ENCODE measurements around the gene IGFBP6.

IGFBP6 gene

DNA sequence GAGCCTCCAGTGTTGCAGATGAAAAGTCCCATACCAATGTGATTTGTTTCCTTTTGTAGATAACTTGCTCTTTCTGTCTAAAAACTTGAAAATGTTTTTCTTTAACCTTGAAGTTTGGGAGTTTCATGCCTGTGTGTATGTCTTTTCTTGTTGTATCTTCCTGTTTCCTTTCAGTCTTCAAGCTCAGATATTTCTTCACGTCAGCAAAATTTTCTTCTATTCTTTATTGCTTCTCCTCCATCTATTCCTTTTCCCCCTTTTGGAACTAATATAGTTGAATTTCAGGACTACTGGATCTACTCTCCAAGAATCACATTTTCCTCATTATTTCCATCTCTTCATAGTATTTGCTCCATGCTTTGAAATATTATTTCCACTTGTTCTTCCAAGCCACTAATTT lies 29.7 kb downstream of the IGFBP6 start:
- TF ChIP-seq, protein P1, sequence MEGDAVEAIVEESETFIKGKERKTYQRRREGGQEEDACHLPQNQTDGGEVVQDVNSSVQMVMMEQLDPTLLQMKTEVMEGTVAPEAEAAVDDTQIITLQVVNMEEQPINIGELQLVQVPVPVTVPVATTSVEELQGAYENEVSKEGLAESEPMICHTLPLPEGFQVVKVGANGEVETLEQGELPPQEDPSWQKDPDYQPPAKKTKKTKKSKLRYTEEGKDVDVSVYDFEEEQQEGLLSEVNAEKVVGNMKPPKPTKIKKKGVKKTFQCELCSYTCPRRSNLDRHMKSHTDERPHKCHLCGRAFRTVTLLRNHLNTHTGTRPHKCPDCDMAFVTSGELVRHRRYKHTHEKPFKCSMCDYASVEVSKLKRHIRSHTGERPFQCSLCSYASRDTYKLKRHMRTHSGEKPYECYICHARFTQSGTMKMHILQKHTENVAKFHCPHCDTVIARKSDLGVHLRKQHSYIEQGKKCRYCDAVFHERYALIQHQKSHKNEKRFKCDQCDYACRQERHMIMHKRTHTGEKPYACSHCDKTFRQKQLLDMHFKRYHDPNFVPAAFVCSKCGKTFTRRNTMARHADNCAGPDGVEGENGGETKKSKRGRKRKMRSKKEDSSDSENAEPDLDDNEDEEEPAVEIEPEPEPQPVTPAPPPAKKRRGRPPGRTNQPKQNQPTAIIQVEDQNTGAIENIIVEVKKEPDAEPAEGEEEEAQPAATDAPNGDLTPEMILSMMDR (conservative IDR thresholded peaks at IDR 0.05), result no peak
- no peak overlapping the region for H3K27ac ChIP-seq

DNA sequence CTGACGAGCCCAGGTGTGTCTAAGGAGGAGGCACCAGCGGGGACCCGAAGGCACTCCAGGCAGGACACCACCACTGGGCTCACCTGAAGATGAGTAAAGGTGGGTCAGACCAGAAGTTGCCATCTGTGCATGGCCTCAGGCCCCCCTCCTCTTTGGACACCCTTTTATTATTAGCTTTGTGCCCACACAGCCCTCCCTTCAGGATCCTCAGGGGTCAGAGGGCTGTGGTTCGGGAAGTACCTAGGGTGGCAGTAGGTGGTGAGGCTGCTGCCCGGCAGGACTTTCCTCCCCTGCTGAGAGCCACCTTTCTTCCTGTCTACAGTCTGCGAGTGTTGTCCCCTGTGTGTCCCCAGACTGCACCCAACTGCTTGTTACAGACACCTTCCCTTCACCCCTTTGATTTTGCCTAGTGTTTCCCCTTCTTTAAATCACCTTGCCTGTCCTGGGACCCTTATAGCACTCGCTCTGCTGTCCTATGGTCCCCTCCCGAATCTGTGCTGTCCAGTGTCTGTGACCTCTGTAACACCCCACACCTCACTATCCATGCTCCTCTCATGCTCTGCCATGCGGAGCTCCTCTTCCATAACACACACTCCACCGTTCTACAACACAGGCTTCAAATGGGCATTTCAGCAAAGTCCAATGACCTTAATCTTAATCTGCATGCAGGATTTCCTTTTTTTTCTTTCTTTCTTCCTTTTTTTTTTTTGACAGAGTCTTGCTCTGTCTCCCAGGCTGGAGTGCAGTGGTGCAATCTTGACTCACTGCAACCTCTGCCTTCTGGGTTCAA lies 31.5 kb downstream of the IGFBP6 start:
- H3K27ac ChIP-seq, result no peak overlapping the region
- TF ChIP-seq, protein P1 (conservative IDR thresholded peaks at IDR 0.05), result no peak

DNA sequence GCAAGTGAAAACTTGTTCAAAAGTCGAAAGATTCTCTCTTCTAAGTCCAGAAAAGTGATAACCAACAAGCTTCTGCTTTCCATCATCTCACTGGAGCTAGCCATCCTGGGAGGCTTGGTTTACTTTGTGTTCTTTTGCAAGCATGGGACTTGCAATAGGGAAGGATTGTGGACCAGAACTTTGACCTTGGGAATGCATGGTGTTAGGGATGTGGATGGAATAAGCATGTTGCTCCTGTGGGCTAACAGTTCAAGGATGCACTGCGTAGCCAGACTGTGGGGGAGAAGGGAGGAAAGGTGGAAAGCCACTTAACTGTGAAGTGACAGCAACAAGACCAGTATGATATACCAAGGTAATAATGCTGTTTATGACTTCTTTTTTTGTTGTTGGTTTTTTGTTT lies 34.4 kb downstream of the IGFBP6 start:
- TF ChIP-seq, protein P1 (conservative IDR thresholded peaks at IDR 0.05), result no peak
- no peak overlapping the region for H3K27ac ChIP-seq

DNA sequence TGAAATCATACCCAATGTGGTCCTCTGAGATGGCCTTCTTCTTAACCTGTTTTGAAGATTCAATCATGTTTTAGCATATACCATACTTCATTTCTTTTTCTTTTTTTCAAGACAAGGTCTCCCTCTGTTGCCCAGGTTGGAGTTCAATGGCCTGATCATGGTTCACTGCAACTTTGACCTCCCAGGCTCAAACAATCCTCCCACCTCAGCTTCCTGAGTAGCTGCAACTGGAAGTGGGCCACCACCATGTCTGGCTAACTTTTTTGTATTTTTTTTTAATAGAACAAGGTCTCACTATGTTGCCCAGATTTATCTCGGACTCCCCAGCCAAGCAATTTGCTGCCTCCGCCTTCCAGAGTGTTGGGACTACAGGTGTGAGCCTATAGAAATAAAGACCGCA lies 36.3 kb downstream of the IGFBP6 start:
- TF ChIP-seq, protein P1 (conservative IDR thresholded peaks at IDR 0.05), result no peak

DNA sequence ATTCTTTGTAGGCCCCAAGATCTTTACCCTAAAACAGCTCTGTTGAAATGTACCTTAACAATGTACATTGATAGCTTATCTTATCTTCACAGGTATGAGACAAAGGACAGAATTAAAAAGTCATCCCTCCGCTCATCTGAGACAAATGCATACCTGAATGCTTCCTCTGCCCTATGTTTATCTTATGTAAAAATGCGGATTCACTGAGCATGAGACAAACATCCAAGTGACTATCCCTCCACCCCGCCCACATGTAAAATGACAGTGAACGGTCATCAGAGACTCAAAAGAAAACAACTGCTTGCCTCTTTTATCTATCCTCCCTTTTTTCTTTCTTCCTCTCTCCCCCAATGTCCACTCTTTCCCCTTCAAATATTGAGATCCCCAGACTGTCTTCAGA lies 45.9 kb downstream of the IGFBP6 start:
- TF ChIP-seq, protein P1 (conservative IDR thresholded peaks at IDR 0.05), result no peak
- no peak overlapping the region for H3K27ac ChIP-seq

More for the DNA sequence above, 36.3 kb downstream of the IGFBP6 start:
- no peak overlapping the region for H3K27ac ChIP-seq

DNA sequence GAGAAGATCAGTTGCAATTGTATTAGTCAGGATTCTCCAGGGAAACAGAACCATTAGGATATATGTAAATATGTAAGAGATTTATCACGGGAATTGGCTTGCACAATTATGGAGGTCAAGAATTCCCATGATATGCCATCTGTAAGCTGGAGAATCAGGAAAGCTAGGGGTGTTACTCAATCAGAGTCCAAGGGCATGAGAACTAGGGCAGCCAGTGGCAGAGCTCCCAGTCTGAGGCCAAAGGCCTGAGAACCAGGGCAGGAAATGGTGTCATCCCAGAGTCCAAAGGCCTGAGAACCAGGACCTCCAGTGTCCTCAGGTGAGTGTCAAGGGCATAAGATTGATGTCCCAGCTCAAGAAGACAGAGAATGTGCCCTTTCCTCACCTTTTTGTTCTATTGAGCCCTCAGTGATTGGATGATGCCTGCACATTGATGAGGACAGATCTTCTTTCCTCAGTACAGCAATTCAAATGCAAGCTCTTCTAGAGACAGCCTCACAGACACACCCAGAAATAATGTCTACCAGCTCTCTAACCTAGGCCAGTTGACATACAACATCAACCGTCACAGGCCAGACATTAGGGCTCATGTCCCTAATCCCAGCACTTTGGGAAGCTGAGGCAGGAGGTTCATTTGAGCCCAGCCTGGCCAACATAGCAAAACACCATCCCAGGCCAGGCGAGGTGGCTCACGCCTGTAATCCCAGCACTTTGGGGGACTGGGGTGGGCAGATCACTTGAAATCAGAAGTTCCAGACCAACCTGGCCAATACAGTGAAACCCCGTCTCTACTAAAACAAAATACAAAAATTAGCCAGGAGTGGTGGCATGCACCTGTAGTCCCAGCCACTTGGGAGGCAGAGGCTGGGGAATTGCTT lies 48.2 kb downstream of the IGFBP6 start:
- H3K27ac ChIP-seq, result no peak overlapping the region

DNA sequence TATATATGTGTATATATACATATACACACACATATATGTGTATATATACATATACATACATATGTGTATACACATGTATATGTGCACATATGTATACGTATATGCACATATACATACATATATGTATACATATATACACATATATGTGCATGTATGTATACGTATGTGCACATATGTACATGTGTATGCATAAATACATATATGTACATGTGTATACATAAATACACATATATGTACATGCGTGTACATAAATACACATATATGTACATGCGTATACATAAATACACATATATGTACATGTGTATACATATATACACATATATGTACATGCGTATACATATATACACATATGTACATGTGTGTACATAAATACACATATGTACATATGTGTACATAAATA lies 49.7 kb downstream of the IGFBP6 start:
- TF ChIP-seq, protein P1 (conservative IDR thresholded peaks at IDR 0.05), result no peak
- no peak overlapping the region for H3K27ac ChIP-seq

More for the DNA sequence above, 48.2 kb downstream of the IGFBP6 start:
- TF ChIP-seq, protein P1 (conservative IDR thresholded peaks at IDR 0.05), result no peak

Measured in VCaP (cell line).